Endothelial cell of umbilical vein (primary cell): Measurements from ENCODE around the gene CENPK. TPM values are rescaled to one million over a fixed set of nuclear protein-coding genes. Genes with fewer than 3 reads are reported as not detected.

Experiments
- BruUV-seq: library from RNA; stranded (reverse); fragments of 400-500 nt; replicated peaks from 2 replicates; lab custom pipeline; 2021; lab: Mats Ljungman, UMichigan
- CTCF ChIA-PET: fragments of 300-600, 350-600 bp; sonication (Branson Sonifier 250); formaldehyde crosslinking; loops from one replicate; lab custom pipeline; 2021; ENCODE audit warnings: antibody characterized with exemption, inconsistent platforms; lab: Charles Lee
- POLR2A ChIA-PET: fragments of 300-600, 350-600 bp; sonication (Branson Sonifier 250); formaldehyde crosslinking; loops from one replicate; lab custom pipeline; 2021; ENCODE audit warnings: antibody characterized with exemption, inconsistent platforms; lab: Charles Lee
- DNase-seq: peaks from one replicate; pipeline ENCODE4 v3.0.0-alpha.2; 2011; ENCODE audit warnings: low read depth, low spot score
- FAIRE-seq: peaks from 2 replicates; lab custom pipeline; 2011; peaks lifted over from hg19 to GRCh38; lab: Jason Lieb, UNC
- H2AFZ ChIP-seq: 2 replicates; pipeline ENCODE4 v1.6.0; 2012; ENCODE audit warnings: low read depth, low read length, control low read depth, inconsistent platforms
- H3K27ac ChIP-seq: 2 replicates; pipeline ENCODE4 v1.5.1; 2011; ENCODE audit warnings: low read depth, mild to moderate bottlenecking, control low read depth, low read length, moderate library complexity; ENCODE audit not compliant: insufficient read depth
- H3K27me3 ChIP-seq, 2 experiments: 2 replicates each; pipeline versions ENCODE4 v1.6.0 to v1.6.1; 2011; ENCODE audit warnings: low read length in 2 of 2, mixed read lengths in 1 of 2; ENCODE audit not compliant: control insufficient read depth in 2 of 2, insufficient read depth in 2 of 2
- H3K36me3 ChIP-seq, 2 experiments: 2 replicates in 1 of 2; 3 replicates in 1 of 2; pipeline ENCODE4 v1.5.1; 2011; ENCODE audit warnings: low read length in 2 of 2, mild to moderate bottlenecking in 1 of 2, moderate library complexity in 1 of 2; ENCODE audit not compliant: control insufficient read depth in 2 of 2, insufficient read depth in 2 of 2; ENCODE audit errors: extremely low read depth in 1 of 2
- H3K4me1 ChIP-seq: 3 replicates; pipeline ENCODE4 v1.5.1; 2011; ENCODE audit warnings: mild to moderate bottlenecking, low read length; ENCODE audit not compliant: control insufficient read depth, insufficient read depth; ENCODE audit errors: extremely low read depth
- H3K4me2 ChIP-seq: 2 replicates; pipeline ENCODE4 v1.6.1; 2011; ENCODE audit warnings: low read length, control low read depth, mixed read lengths; ENCODE audit not compliant: insufficient read depth
- H3K4me3 ChIP-seq, 3 experiments: fragments of 200-600 bp in 1 of 3; sonication (generic), shearing (Covaris generic) in 1 of 3; replicated peaks in 1 of 3; 2 replicates each; pipeline ENCODE4 v1.5.1; 2011 to 2016; ENCODE audit warnings: control low read depth in 3 of 3, low read length in 3 of 3, mild to moderate bottlenecking in 2 of 3, inconsistent platforms in 1 of 3, low read depth in 1 of 3, moderate library complexity in 1 of 3; ENCODE audit not compliant: insufficient read depth in 1 of 3
- H3K79me2 ChIP-seq: 2 replicates; pipeline ENCODE4 v1.6.0; 2012; ENCODE audit warnings: low read length, inconsistent platforms; ENCODE audit not compliant: control insufficient read depth, insufficient read depth
- H3K9ac ChIP-seq: replicated peaks from 2 replicates; pipeline ENCODE3; 2011; ENCODE audit warnings: low read length, control low read depth; ENCODE audit not compliant: insufficient read depth; ENCODE audit errors: extremely low read depth
- H3K9me1 ChIP-seq: replicated peaks from 3 replicates; pipeline ENCODE4 v1.6.0; 2011; ENCODE audit warnings: mild to moderate bottlenecking, low read length; ENCODE audit not compliant: control insufficient read depth, insufficient read depth; ENCODE audit errors: extremely low read depth
- H3K9me3 ChIP-seq: replicated peaks from 2 replicates; pipeline ENCODE4 v1.5.1; 2012; ENCODE audit warnings: low read length, inconsistent platforms; ENCODE audit not compliant: control insufficient read depth, insufficient read depth
- H4K20me1 ChIP-seq: replicated peaks from 2 replicates; pipeline ENCODE3; 2011; ENCODE audit warnings: mild to moderate bottlenecking, low read length; ENCODE audit not compliant: control insufficient read depth, insufficient read depth; ENCODE audit errors: extremely low read depth
- EZH2 ChIP-seq: IDR thresholded peaks from 2 replicates; pipeline ENCODE4 v1.6.1; 2012; ENCODE audit warnings: borderline replicate concordance, low read depth, mild to moderate bottlenecking, moderate library complexity, low read length, inconsistent platforms; ENCODE audit not compliant: severe bottlenecking
- FOS ChIP-seq: IDR thresholded peaks from 2 replicates; pipeline ENCODE4 v1.6.1; 2011; ENCODE audit warnings: mild to moderate bottlenecking, low read length, moderate library complexity, borderline replicate concordance; ENCODE audit not compliant: insufficient read depth
- GATA2 ChIP-seq: IDR thresholded peaks from 2 replicates; pipeline ENCODE4 v1.7.0; 2011; ENCODE audit warnings: low read depth, mild to moderate bottlenecking, moderate library complexity, mixed read lengths, low read length; ENCODE audit not compliant: insufficient read length, insufficient read depth
- JUN ChIP-seq: IDR thresholded peaks from 2 replicates; pipeline ENCODE4 v1.6.1; 2011; ENCODE audit warnings: borderline replicate concordance, low read depth; ENCODE audit not compliant: insufficient read length, insufficient read depth
- MAX ChIP-seq: IDR thresholded peaks from 2 replicates; pipeline ENCODE4 v1.6.1; 2011; ENCODE audit not compliant: insufficient read depth, insufficient read length
- MYC ChIP-seq: IDR thresholded peaks from one replicate; pipeline ENCODE4 v1.6.1; 2011; ENCODE audit warnings: mild to moderate bottlenecking, low read depth, low read length
- POLR2A ChIP-seq: IDR thresholded peaks from 2 replicates; pipeline ENCODE4 v1.6.1; 2012; ENCODE audit warnings: low read depth, mild to moderate bottlenecking, control low read depth, low read length
- POLR2AphosphoS5 ChIP-seq: IDR thresholded peaks from 2 replicates; pipeline ENCODE4 v1.6.1; 2012; ENCODE audit warnings: low read depth, mild to moderate bottlenecking, control low read depth, low read length, moderate library complexity; ENCODE audit not compliant: insufficient read depth
- dilution Hi-C: fragments of 300-500 bp; cut with MboI; formaldehyde crosslinking; loops from one replicate; pipeline ENCODE4 v1.15.0; 2019; ENCODE audit warnings: low sequenced_read_pairs; ENCODE audit not compliant: extremely low pct_ligation_motif_present
- intact Hi-C: fragments of 100-400 bp; cut with micrococcal nuclease; formaldehyde crosslinking; loops from one replicate; pipeline ENCODE4 v1.10.0; 2022
- polyA plus RNA-seq, 4 experiments: library from polyadenylated mRNA; depleted of rRNA in 3 of 4; stranded (reverse) in 3 of 4; unstranded in 1 of 4; fragments of >200 nt; gene quantifications; 2 replicates each; pipeline versions ENCODE4 v1.2.1 to v1.2.3, GENCODE V29; 2011 to 2012; ENCODE audit warnings: missing spikeins in 1 of 4
- total RNA-seq: library from RNA; stranded (reverse); gene quantifications from 2 replicates; pipeline ENCODE4 v1.2.3, GENCODE V29; 2021
- TF ChIP-seq, protein P1 (sequence below), 2 donors: IDR thresholded peaks; 1 replicate in 1 of 2; 2 replicates in 1 of 2; pipeline ENCODE4 v1.5.1; 2011; ENCODE audit warnings: low read length in 2 of 2, mild to moderate bottlenecking in 2 of 2, moderate library complexity in 2 of 2, control low read depth in 1 of 2, inconsistent platforms in 1 of 2, low read depth in 1 of 2; ENCODE audit not compliant: insufficient read depth in 1 of 2; ENCODE audit errors: extremely low read depth in 1 of 2

The CENPK gene
- total and polyA plus RNA-seq, 2 donors (not counting 3 experiments of a cell fraction or from before 2014, with no cell fraction given), result 8.0 to 50.7 TPM

DNA sequence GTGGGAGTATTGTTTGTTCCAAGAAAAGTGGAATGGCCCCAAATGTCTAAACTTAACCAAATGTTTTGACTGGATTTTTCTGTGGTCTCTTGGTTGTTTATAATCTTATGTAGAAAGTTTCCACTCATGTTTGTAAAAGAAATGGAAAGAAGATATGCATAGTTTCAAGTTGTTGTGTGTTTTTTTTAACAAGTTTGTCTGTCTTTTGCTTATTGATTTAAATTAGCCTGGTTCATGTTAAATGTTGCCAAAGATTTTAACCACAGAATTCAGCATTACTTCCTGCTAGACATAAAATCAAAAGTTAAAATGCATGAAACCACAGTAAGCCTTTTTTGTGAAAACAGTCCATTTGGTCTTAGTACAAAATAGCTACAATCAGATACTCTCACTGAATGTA, 14.2 kb upstream of the CENPK start:
- Histone ChIP-seq H3K79me2 (peaks cover 5% of the 10 kb centered on the region), H4K20me1 (no peaks in the 10 kb centered on the region), H3K27ac (no peak overlapping the region), H3K9me3 (no peaks in the 10 kb centered on the region), H3K4me3 (no peak overlapping the region), H3K27me3 (no peaks in the 10 kb centered on the region), H2AFZ (no peak overlapping the region), H3K9me1 (no peaks in the 10 kb centered on the region), H3K4me1 (no peaks in the 10 kb centered on the region), H3K36me3 (peaks cover 7 to 10% of the 10 kb centered on the region in 2 experiments), H3K9ac (no peak overlapping the region), H3K4me2 (no peak overlapping the region)
- CTCF ChIA-PET, result no interaction called here
- dilution Hi-C loops (no loop called here), intact Hi-C loops (no loop called here)
- FAIRE-seq (no peak), DNase-seq (no peak)
- POLR2A ChIA-PET, result no interaction called here
- TF ChIP-seq, protein P1, sequence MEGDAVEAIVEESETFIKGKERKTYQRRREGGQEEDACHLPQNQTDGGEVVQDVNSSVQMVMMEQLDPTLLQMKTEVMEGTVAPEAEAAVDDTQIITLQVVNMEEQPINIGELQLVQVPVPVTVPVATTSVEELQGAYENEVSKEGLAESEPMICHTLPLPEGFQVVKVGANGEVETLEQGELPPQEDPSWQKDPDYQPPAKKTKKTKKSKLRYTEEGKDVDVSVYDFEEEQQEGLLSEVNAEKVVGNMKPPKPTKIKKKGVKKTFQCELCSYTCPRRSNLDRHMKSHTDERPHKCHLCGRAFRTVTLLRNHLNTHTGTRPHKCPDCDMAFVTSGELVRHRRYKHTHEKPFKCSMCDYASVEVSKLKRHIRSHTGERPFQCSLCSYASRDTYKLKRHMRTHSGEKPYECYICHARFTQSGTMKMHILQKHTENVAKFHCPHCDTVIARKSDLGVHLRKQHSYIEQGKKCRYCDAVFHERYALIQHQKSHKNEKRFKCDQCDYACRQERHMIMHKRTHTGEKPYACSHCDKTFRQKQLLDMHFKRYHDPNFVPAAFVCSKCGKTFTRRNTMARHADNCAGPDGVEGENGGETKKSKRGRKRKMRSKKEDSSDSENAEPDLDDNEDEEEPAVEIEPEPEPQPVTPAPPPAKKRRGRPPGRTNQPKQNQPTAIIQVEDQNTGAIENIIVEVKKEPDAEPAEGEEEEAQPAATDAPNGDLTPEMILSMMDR (IDR thresholded peaks at IDR 0.05; ENCODE audit: extremely low read depth in 1 of 2, insufficient read depth in 1 of 2, low read depth in 1 of 2, low read length in 2 of 2), result no peak
- TF ChIP-seq FOS (no peak), MAX (no peak), JUN (no peak), POLR2AphosphoS5 (no peak), GATA2 (no peak), POLR2A (no peak), MYC (no peak), EZH2 (no peak)
- no TSS peak for BruUV-seq
